Prostate gland (tissue), 2 donors: ENCODE data around the gene GIPC2.

ENCODE experiments used
- CTCF ChIP-seq, 4 experiments: fragments of 200-600 bp in 2 of 4; fragments of 450-650 bp in 2 of 4; sonication (generic) in 2 of 4; IDR thresholded peaks; 1 replicate in 3 of 4; 2 replicates in 1 of 4; pipeline ENCODE4 v1.5.1; 2016 to 2019; ENCODE audit warnings: antibody characterized with exemption in 4 of 4, mild to moderate bottlenecking in 2 of 4, moderate library complexity in 2 of 4
- POLR2A ChIP-seq: fragments of 450-650 bp; IDR thresholded peaks from one replicate; pipeline ENCODE4 v1.6.1; 2016; ENCODE audit warnings: antibody characterized with exemption, mild to moderate bottlenecking
- POLR2AphosphoS5 ChIP-seq: sonication (generic); formaldehyde crosslinking; IDR thresholded peaks from one replicate; pipeline ENCODE4 v1.6.1; 2017; ENCODE audit warnings: antibody characterized with exemption

DNA sequence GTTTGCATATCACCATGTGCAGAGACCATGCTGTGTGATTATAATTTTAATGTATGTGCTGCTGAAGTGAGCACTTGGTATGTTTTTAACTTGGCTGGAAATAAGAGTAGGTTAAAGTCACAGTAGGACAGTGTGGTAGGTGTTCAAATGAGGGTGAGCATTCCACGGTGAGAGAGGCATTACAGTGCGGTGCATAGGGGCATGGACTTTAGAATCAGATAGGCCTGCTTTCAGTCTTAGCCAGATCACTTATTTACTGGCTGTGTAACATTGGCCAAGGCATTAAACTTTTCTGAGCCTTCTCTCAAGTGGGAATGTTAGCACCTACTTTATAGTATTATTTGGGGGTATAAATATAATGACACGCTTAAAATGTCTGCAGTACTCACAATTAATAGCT, 43.2 kb downstream of the GIPC2 start:
- TF ChIP-seq POLR2AphosphoS5 (no peak), CTCF (IDR thresholded peaks at IDR 0.05) (no peak), POLR2A (no peak)
